Measurements from ENCODE around the gene NELL2. TPM values are rescaled to one million over a fixed set of nuclear protein-coding genes. Genes with fewer than 3 reads are reported as not detected.

The NELL2 gene
- total and polyA plus RNA-seq, 9 of the 15 experiments (the other 6 are each of a cell fraction or from before 2014, with no cell fraction given) = 0.32 to 1.1 (median 0.53) TPM

GRCh38 chr12:44649693-44650092 lies 226.4 kb downstream of the NELL2 start:
- H3K9me1 ChIP-seq (ENCODE audit: control insufficient read depth, insufficient read depth, low read length) = no peaks in the 10 kb centered on the region
- no peak overlapping the region for H3K27ac ChIP-seq (ENCODE audit: extremely low read depth, low read depth, low read length)
- BruUV-seq (replicated peaks) = no TSS peak
- no peak overlapping the region for H3K9ac ChIP-seq (ENCODE audit: insufficient read depth in 1 of 2, low read depth in 2 of 2, low read length in 2 of 2)
- no peaks in the 10 kb centered on the region for H4K20me1 ChIP-seq (replicated peaks; ENCODE audit: control insufficient read depth, insufficient read depth, low read length)
- no peak for DNase-seq (ENCODE audit: extremely low read depth in 1 of 4, low spot score in 3 of 4)
- no peaks in the 10 kb centered on the region for H3K79me2 ChIP-seq (ENCODE audit: control insufficient read depth, insufficient read depth, low read length)
- H3K9me3 ChIP-seq (replicated peaks; ENCODE audit: control insufficient read depth, insufficient read depth, low read depth, low read length) = no peaks in the 10 kb centered on the region
- POLR2A ChIA-PET = no interaction called here
- no peak overlapping the region for H2AFZ ChIP-seq (ENCODE audit: low read depth, low read length)
- intact Hi-C loops (cut with micrococcal nuclease) (no loop called here), in situ Hi-C loops (cut with MboI) (no loop called here)
- H3K27me3 ChIP-seq (ENCODE audit: control insufficient read depth in 2 of 2, insufficient read depth in 2 of 2, low read length in 2 of 2) = no peaks in the 10 kb centered on the region
- 2% methylated on average over 2 of the region's 2 CpGs for WGBS (ENCODE audit: insufficient coverage, low coverage, missing lambda C conversion rate)
- H3K4me2 ChIP-seq (ENCODE audit: insufficient read depth, low read length) = no peak overlapping the region
- no peak for TF ChIP-seq CUX1 (CRISPR knock-in tag; IDR thresholded peaks at IDR 0.05)
- TF ChIP-seq ZNF146 (CRISPR knock-in tag; IDR thresholded peaks at IDR 0.05; ENCODE audit: unreplicated experiment) = no peak
- TF ChIP-seq DLX4 (CRISPR knock-in tag; IDR thresholded peaks at IDR 0.05) = no peak
- ATAC-seq = no peak
- H3K4me3 ChIP-seq = no peak overlapping the region
- H3K36me3 ChIP-seq (ENCODE audit: control insufficient read depth, insufficient read depth, low read length) = no peaks in the 10 kb centered on the region
- H3K4me1 ChIP-seq (replicated peaks in 1 of 2; ENCODE audit: control insufficient read depth in 2 of 2, insufficient read depth in 2 of 2, low read length in 2 of 2) = no peaks in the 10 kb centered on the region
- FAIRE-seq = no peak
- CTCF ChIA-PET (ENCODE audit: low intra/inter-chr PET ratio) = no interaction called here

Measured in K562 (cell line).